Rectal smooth muscle tissue (tissue), 1 donor: ENCODE measurements around the gene FSCN2.

ENCODE experiments used
- H3K27ac ChIP-seq: one replicate; pipeline ENCODE4 v1.7.0; 2013; ENCODE audit warnings: low read depth, low read length, inconsistent platforms
- H3K27me3 ChIP-seq: one replicate; pipeline ENCODE4 v1.7.0; 2013; ENCODE audit warnings: low read length; ENCODE audit not compliant: control insufficient read depth, insufficient read depth
- H3K36me3 ChIP-seq: one replicate; pipeline ENCODE4 v1.7.0; 2013; ENCODE audit warnings: low read length; ENCODE audit not compliant: control insufficient read depth, insufficient read depth
- H3K4me1 ChIP-seq: one replicate; pipeline ENCODE4 v1.7.0; 2013; ENCODE audit warnings: low read length; ENCODE audit not compliant: control insufficient read depth, insufficient read depth
- H3K4me3 ChIP-seq: one replicate; pipeline ENCODE4 v1.7.0; 2013; ENCODE audit warnings: low read length
- H3K9ac ChIP-seq: one replicate; pipeline ENCODE4 v1.7.0; 2013; ENCODE audit warnings: low read length

The FSCN2 gene

DNA sequence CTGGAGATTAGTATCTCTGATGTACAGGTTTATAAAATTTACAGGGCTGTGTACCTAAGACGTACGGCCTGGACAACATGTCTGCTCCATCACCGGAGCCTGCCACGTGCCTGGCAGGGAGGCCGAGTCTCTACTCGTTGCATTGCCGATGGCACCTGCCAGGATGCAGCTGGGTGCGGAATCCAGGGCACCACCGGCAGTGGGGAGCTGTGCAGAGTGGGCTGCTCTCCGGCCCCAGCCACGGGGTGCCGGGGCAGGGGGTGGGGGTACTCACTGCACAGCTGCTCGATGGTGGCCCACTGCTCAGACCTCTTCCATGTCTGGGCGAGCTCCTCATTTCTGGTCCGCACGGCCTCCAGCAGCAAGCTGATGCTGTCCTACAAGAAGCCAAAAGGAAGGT, 37.1 kb downstream of the FSCN2 start:
- Histone ChIP-seq H3K36me3 (peaks cover 23% of the 10 kb centered on the region), H3K27me3 (no peaks in the 10 kb centered on the region), H3K4me1 (peaks cover 25% of the 10 kb centered on the region), H3K27ac (peak overlapping the region; percentile 40), H3K4me3 (no peak overlapping the region), H3K9ac (no peak overlapping the region)

DNA sequence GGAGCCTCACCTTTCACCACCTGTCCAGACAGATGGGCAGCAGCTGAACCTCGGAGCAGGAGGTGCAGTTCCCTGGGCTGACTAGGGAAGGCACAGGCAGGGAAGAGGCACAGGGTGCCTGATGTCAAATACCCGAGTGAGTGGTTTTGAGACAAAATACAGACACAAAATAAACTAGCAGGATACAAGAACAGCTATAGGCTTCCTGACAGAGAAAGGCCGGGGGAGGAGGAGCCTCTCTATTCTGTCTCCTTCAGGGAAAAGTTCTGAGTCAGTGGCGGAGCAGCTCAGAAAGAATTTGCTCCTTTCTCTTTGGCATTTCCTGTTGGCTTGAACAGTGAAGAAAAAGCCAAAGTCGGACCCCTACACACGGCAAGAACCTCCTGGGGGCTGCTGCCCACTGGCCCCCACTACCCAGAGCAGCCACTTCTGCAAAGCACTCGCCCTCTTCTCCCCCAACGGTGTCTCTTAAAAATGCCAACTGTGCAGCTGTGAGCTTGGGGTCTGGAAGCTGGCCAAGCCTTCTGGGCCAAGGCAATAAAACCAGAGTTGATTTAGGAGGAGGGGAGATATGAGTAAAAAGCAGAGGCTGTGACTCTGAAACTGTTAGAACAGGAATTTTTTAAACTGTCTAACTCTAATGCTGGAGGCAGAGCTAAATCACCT, 38.4 kb downstream of the FSCN2 start:
- no peak overlapping the region for H3K9ac ChIP-seq
- peaks cover 36% of the 10 kb centered on the region for H3K36me3 ChIP-seq
- peaks cover 25% of the 10 kb centered on the region for H3K4me1 ChIP-seq
- no peaks in the 10 kb centered on the region for H3K27me3 ChIP-seq
- peak overlapping the region; percentile 73 for H3K27ac ChIP-seq
- peak overlapping the region; percentile 39 for H3K4me3 ChIP-seq

DNA sequence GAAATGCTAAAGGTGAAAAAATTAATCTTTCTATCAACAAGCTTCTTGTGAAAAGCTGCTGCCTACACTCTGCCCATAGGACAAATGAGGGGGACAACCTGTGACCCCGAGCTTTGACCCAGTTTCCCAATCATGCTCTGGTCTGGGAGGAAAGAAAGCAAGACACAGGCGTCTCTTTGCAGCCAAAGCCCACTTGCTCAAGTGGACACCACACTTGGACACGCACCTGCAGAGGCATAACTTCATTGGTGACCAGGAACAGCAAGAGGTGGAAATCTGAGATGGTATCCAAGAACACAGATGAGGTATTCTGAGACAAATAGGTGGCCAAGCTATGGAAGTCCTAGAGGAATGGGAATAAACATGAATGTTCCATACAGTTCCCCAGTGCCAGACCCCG, 39.0 kb downstream of the FSCN2 start:
- peak overlapping the region; percentile 38 for H3K4me3 ChIP-seq

DNA sequence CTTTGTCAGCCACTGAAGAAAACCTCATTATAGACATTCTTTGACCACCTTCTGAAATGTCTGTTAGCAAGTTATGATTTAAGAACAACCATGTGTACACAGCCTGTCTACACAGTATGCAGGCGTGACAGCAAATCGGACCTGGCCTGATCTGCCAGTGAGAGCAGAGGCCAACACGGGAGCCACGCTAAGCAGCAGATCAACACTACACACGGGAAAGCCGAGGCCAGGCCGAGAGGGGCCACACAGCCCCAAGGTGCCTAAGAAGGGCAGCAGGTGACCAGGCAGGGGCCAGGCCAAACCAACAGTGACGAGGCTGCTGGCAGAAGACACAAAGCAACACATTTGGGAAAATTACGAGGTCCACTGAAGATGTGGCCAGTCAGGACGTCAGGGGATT, 40.2 kb downstream of the FSCN2 start:
- H3K36me3 ChIP-seq, result peaks cover 46% of the 10 kb centered on the region
- peak overlapping the region; percentile 54 for H3K27ac ChIP-seq
- H3K9ac ChIP-seq, result no peak overlapping the region
- peaks cover 25% of the 10 kb centered on the region for H3K4me1 ChIP-seq
- no peak overlapping the region for H3K4me3 ChIP-seq
- H3K27me3 ChIP-seq, result no peaks in the 10 kb centered on the region

More for the DNA sequence above, 39.0 kb downstream of the FSCN2 start:
- Histone ChIP-seq H3K4me1 (peaks cover 25% of the 10 kb centered on the region), H3K36me3 (peaks cover 39% of the 10 kb centered on the region), H3K27me3 (no peaks in the 10 kb centered on the region), H3K27ac (peak overlapping the region; percentile 73), H3K9ac (no peak overlapping the region)

DNA sequence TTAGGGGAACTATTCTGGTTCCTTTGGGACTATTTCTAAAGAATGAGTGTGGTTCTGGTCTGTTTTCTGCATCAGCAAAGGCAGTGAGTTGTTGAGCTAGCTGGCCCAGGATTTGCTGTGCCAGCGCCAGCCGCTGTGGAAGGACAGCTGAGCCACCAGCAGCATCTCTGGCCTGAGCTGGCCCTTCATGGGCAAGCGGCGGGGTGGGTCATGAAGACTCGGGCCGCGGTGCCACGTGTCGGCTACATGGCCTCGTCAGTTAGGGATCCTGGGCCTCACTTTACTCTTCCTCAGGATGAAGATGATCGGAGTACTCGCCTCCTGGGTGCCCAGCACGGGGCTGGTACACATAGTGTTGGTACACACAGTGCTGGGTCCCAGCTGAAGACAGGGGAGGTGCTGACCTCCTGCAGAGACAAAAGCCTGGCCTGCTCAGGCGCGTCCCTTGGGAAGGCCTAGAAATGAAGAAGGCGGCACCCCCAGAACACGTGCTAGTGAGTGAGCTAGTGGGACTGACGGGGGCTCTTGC, 41.9 kb downstream of the FSCN2 start:
- Histone ChIP-seq H3K27ac (no peak overlapping the region), H3K4me1 (peaks cover 25% of the 10 kb centered on the region), H3K4me3 (no peak overlapping the region), H3K9ac (no peak overlapping the region), H3K36me3 (peaks cover 43% of the 10 kb centered on the region), H3K27me3 (no peaks in the 10 kb centered on the region)

DNA sequence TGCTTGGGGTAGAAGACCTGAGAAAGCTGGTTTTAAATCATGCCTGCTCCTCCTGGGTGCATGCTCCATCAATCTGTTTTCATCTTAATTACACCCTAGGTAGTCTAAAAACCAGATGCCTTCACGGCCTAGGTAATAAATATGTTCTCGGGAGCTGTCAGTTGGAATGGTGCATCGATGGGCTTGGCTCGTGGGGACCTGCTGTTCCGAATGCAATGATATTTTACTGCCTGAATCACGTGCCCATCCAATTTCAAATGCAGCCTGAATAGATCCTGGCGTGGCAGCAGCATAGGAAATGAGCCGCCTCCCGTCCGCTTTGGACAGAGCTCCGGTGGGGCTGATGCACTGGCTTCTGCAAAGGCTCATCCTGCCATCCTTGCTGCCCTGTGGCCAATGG, 42.8 kb downstream of the FSCN2 start:
- Histone ChIP-seq H3K36me3 (peaks cover 41% of the 10 kb centered on the region), H3K27ac (no peak overlapping the region), H3K4me1 (peaks cover 21% of the 10 kb centered on the region), H3K9ac (no peak overlapping the region), H3K4me3 (no peak overlapping the region), H3K27me3 (no peaks in the 10 kb centered on the region)

DNA sequence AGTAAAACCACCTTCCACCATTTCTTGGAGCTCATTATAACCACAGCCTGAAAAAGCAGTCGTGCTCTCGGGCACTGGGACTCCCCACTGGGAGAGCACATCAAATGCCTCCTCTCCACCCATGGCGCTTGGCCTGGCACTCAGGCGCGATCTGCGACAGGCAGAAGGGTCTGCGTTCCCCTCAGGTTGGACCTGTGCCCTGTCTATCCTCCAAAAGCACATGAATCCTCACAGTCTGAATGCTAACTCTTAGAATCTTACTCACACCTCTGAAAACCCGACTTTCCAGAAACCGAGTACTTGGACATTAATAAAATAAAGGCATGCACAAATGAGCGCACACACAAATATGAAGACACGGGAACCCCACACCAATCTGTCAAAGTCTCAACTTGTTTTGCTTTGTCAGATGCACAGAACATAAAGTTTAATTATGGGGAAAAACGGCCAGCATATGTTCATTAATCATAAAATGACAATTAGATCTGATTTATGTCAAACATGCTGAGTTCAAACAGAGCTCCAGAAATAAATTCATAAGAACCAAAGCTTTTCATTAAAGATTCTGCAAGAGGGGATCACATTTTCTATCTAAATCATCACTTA, 44.5 kb downstream of the FSCN2 start:
- H3K27ac ChIP-seq, result no peak overlapping the region
- H3K4me1 ChIP-seq, result peaks cover 11% of the 10 kb centered on the region
- no peak overlapping the region for H3K4me3 ChIP-seq
- peaks cover 41% of the 10 kb centered on the region for H3K36me3 ChIP-seq
- no peaks in the 10 kb centered on the region for H3K27me3 ChIP-seq
- H3K9ac ChIP-seq, result no peak overlapping the region

DNA sequence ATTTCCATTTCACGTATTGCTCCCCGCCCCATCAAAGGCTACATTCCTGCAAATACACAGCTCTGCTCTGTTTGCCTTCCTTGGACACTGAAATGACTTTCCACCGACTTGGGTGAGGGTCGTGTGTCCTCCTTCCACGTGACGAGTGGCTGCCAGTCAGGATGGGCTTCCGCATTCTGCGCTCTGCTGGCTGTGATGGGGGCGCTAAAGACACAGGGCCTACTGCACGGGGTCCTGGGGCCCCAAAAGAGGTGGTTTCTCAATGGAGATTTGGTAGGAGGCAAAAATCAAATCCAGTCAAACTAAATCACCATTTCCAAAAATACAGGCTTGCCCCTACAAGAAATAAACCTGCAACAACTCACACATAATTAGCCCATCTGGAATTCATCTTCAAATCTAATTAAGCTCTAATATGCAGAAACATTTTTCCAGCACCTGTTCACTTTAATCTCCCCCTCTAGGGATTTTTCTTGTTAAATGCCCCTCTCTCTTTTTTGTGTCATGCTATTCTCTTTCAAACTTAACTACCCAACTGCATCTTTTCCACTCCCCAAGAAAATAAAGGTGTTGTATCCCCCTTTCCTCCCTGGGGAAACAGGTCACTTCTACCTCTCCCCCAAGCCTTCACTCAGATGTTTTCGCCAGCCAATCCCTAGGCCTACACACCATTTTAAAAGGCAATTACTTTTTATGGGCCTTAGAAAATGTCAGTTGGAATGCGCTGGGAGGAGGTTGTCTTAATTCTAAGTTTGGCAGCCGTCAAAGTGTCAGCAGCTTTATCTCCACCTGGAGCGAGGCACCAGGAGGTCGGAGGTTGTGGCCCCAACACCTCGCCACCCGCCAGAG, 45.8 kb downstream of the FSCN2 start:
- no peaks in the 10 kb centered on the region for H3K27me3 ChIP-seq
- peaks cover 2% of the 10 kb centered on the region for H3K4me1 ChIP-seq
- no peak overlapping the region for H3K27ac ChIP-seq
- no peak overlapping the region for H3K9ac ChIP-seq
- peaks cover 38% of the 10 kb centered on the region for H3K36me3 ChIP-seq
- no peak overlapping the region for H3K4me3 ChIP-seq

DNA sequence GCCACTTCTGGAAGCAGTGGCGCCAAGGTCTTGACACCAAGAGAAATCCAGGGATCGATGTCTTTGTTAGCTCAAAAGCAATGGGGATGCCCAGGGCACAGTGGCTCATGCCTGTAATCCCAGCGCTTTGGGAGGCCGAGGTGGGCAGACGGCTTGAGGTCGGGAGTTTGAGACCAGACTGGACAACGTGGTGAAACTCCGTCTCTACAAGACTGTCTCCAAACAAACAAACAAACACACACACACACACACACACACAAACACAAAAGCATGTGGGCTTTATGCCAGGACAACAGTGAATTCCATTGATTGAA, 46.4 kb downstream of the FSCN2 start:
- Histone ChIP-seq H3K27ac (no peak overlapping the region), H3K4me3 (no peak overlapping the region), H3K4me1 (peaks cover 2% of the 10 kb centered on the region), H3K27me3 (no peaks in the 10 kb centered on the region), H3K9ac (no peak overlapping the region), H3K36me3 (peaks cover 37% of the 10 kb centered on the region)

DNA sequence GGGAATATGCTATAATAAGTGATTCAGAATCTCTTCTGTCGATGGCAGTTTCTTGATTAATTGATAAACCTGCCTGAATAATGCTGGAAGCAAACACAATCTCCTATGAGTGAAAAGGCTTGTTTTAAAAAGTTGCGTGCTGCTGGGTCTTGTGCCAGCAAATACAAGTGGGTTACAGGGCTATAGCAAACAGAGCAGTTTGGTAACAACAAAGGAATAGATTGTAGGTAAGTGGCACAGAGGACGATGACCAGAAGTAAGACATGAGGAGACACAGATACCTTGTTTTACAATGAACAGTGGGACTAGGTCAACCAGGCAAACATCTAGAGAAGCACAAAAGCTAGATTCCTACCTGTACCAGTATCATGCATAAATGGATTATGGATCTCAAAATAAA, 47.7 kb downstream of the FSCN2 start:
- Histone ChIP-seq H3K36me3 (peaks cover 25% of the 10 kb centered on the region), H3K4me3 (no peak overlapping the region), H3K27ac (no peak overlapping the region)

DNA sequence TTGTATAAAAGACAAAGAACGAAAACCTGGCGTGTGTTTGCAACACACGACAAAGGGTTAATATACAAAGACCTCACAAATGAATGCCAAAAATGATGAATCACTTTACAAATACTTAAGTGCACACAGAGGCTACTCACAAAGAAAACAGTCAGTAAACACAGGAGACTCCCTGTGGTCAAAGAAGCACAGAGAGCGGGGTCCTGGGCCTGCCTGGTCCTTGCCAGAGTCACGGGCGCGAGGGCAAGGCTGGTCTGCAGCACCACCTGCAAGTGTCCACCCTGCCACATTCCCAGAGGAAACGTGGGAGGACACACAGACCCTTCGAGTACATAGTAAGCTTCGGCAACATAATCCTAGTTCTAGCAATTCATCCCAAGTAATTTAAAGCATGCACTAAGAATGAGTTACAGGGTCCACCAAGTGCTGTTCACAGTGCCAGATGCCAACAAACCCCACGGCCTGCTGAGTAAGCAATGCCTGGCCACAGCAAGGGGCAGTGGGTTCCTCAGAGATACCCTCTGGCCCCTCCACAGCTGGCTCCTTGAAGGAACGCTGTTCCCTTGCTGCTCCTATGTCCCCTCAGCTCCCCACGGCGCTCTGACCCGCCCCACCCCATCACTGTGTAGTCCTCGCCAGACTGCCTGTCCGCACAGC, 48.6 kb downstream of the FSCN2 start:
- Histone ChIP-seq H3K27me3 (no peaks in the 10 kb centered on the region), H3K36me3 (peaks cover 18% of the 10 kb centered on the region), H3K4me3 (no peak overlapping the region), H3K9ac (no peak overlapping the region), H3K4me1 (peaks cover 2% of the 10 kb centered on the region), H3K27ac (no peak overlapping the region)

More for the DNA sequence above, 47.7 kb downstream of the FSCN2 start:
- Histone ChIP-seq H3K9ac (no peak overlapping the region), H3K27me3 (no peaks in the 10 kb centered on the region), H3K4me1 (peaks cover 2% of the 10 kb centered on the region)
